Measurements from ENCODE around the gene POT1.

Gene POT1

DNA sequence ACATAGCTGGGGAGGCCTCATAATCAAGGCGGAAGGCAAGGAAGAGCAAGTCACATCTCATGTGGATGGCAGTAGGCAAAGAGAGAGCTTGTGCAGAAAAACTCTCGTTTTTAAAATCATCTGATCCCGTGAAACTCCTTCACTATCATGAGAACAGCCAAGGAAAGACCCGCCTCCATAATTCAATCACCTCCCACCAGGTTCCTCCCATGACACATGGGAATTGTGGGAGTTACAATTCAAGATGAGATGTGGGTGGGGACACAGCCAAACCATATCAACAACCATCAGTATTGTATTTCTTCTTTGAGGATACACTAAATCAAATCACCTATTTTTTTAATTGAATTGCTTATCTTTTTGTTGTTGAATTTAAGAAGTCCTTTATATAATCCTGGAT, 16.7 kb downstream of the POT1 start:
- Histone ChIP-seq H3K27me3 (ENCODE audit: control insufficient read depth, insufficient read depth, low read length) (no peaks in the 10 kb centered on the region), H3K4me1 (ENCODE audit: control insufficient read depth, insufficient read depth, low read length) (no peaks in the 10 kb centered on the region), H3K27ac (ENCODE audit: low read depth, low read length) (no peak overlapping the region), H3K9me3 (ENCODE audit: control insufficient read depth, insufficient read depth, low read depth, low read length) (no peaks in the 10 kb centered on the region), H3K4me3 (ENCODE audit: low read depth, low read length) (no peak overlapping the region), H3K9ac (ENCODE audit: low read length) (no peak overlapping the region), H3K36me3 (ENCODE audit: control insufficient read depth, insufficient read depth, low read length) (peaks cover 4% of the 10 kb centered on the region)

GRCh38 chr7:124909808-124910207, 19.8 kb downstream of the POT1 start:
- H3K27me3 ChIP-seq (ENCODE audit: control insufficient read depth, insufficient read depth, low read length) = no peaks in the 10 kb centered on the region
- H3K9me3 ChIP-seq (ENCODE audit: control insufficient read depth, insufficient read depth, low read depth, low read length) = no peaks in the 10 kb centered on the region
- H3K9ac ChIP-seq (ENCODE audit: low read length) = no peak overlapping the region
- no peak overlapping the region for H3K27ac ChIP-seq (ENCODE audit: low read depth, low read length)
- H3K4me1 ChIP-seq (ENCODE audit: control insufficient read depth, insufficient read depth, low read length) = no peaks in the 10 kb centered on the region
- H3K36me3 ChIP-seq (ENCODE audit: control insufficient read depth, insufficient read depth, low read length) = 0 out of 2 replicates have a peak, but pooled peaks cover under 1% of the 10 kb centered on the region
- no peak overlapping the region for H3K4me3 ChIP-seq (ENCODE audit: low read depth, low read length)

DNA sequence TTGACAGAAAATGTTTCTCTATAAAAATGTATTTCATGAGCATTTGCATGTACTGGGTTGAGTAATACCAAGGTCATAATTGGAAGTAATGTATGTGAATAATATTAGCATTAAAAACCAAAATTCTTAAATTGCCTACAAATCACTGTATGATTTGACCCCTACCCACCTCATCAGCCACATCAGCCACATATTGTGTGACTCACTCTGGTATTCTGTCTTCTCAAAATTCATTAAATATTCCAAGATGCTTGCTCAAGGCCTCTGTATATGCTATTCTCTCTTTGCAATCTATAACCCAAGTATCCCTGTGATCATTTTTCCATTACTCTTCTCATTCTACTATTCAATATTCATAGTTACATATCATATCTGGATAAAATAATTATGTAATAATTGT, 21.4 kb downstream of the POT1 start:
- Histone ChIP-seq H3K27ac (ENCODE audit: low read depth, low read length) (no peak overlapping the region), H3K4me1 (ENCODE audit: control insufficient read depth, insufficient read depth, low read length) (no peaks in the 10 kb centered on the region)

DNA sequence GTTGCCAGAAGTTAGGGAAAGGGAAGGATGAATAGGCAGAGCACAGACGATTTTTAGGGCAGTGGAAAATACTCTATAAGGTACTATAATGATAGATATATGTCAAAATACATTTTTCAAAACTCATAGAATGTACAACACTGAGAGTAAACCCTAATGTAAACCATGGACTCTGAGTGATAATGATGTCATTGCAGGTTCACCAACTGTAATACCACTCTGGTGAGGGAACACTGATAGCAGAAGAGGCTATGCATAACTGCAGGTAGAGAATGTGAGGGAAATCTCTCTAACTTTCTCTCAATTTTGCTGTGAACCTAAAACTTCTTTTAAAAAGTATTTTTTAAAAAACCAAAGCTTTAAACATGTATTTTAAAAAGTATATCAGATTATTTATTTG, 22.1 kb downstream of the POT1 start:
- no peak overlapping the region for H3K9ac ChIP-seq (ENCODE audit: low read length)
- no peak overlapping the region for H3K27ac ChIP-seq (ENCODE audit: low read depth, low read length)
- H3K36me3 ChIP-seq (ENCODE audit: control insufficient read depth, insufficient read depth, low read length) = no peaks in the 10 kb centered on the region
- no peak overlapping the region for H3K4me3 ChIP-seq (ENCODE audit: low read depth, low read length)
- H3K9me3 ChIP-seq (ENCODE audit: control insufficient read depth, insufficient read depth, low read depth, low read length) = no peaks in the 10 kb centered on the region
- H3K27me3 ChIP-seq (ENCODE audit: control insufficient read depth, insufficient read depth, low read length) = no peaks in the 10 kb centered on the region
- no peaks in the 10 kb centered on the region for H3K4me1 ChIP-seq (ENCODE audit: control insufficient read depth, insufficient read depth, low read length)

More for the DNA sequence above, 21.4 kb downstream of the POT1 start:
- H3K27me3 ChIP-seq (ENCODE audit: control insufficient read depth, insufficient read depth, low read length) = no peaks in the 10 kb centered on the region
- no peaks in the 10 kb centered on the region for H3K36me3 ChIP-seq (ENCODE audit: control insufficient read depth, insufficient read depth, low read length)
- H3K9me3 ChIP-seq (ENCODE audit: control insufficient read depth, insufficient read depth, low read depth, low read length) = no peaks in the 10 kb centered on the region
- no peak overlapping the region for H3K9ac ChIP-seq (ENCODE audit: low read length)
- H3K4me3 ChIP-seq (ENCODE audit: low read depth, low read length) = no peak overlapping the region

- H3K27me3 ChIP-seq (ENCODE audit: control insufficient read depth, insufficient read depth, low read length) = no peaks in the 10 kb centered on the region
- H3K9me3 ChIP-seq (ENCODE audit: control insufficient read depth, insufficient read depth, low read depth, low read length) = peaks cover 8% of the 10 kb centered on the region; the same call in 1 of the 2 replicates
- H3K4me1 ChIP-seq (ENCODE audit: control insufficient read depth, insufficient read depth, low read length) = no peaks in the 10 kb centered on the region
- H3K9ac ChIP-seq (ENCODE audit: low read length) = no peak overlapping the region
- 0 out of 2 replicates have a peak, but pooled peaks cover 6% of the 10 kb centered on the region for H3K36me3 ChIP-seq (ENCODE audit: control insufficient read depth, insufficient read depth, low read length)
- H3K27ac ChIP-seq (ENCODE audit: low read depth, low read length) = no peak overlapping the region
- H3K4me3 ChIP-seq (ENCODE audit: low read depth, low read length) = no peak overlapping the region
Measured at GRCh38 chr7:124898531-124898930, 31.1 kb downstream of the POT1 start.

DNA sequence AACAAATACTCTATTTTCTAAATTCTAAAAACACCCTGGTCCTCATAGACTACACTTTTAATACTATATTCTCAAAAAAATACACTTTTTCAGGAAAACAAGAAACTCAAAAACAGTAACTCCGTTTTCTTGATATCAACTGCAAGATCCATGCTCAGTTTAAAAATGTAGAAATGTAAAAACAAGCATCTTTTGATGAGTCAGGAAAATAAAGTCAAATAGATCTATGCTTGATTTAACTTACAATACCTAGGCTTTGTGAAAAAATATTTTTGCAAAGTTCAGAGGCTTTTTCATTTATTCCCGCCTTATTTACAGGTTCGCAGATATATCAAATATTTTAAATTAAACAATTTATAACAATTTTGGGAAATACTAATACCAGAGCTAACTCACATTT, 33.6 kb downstream of the POT1 start:
- Histone ChIP-seq H3K9ac (ENCODE audit: low read length) (no peak overlapping the region), H3K9me3 (ENCODE audit: control insufficient read depth, insufficient read depth, low read depth, low read length) (peaks cover 7% of the 10 kb centered on the region; the same call in 1 of the 2 replicates)

GRCh38 chr7:124893140-124893827, 36.3 kb downstream of the POT1 start:
- H3K4me3 ChIP-seq (ENCODE audit: low read depth, low read length) = no peak overlapping the region
- H3K4me1 ChIP-seq (ENCODE audit: control insufficient read depth, insufficient read depth, low read length) = no peaks in the 10 kb centered on the region
- H3K27ac ChIP-seq (ENCODE audit: low read depth, low read length) = no peak overlapping the region
- peaks cover 15% of the 10 kb centered on the region for H3K36me3 ChIP-seq (ENCODE audit: control insufficient read depth, insufficient read depth, low read length)
- H3K9me3 ChIP-seq (ENCODE audit: control insufficient read depth, insufficient read depth, low read depth, low read length) = no peaks in the 10 kb centered on the region
- H3K27me3 ChIP-seq (ENCODE audit: control insufficient read depth, insufficient read depth, low read length) = no peaks in the 10 kb centered on the region
- no peak overlapping the region for H3K9ac ChIP-seq (ENCODE audit: low read length)

More for the DNA sequence above, 33.6 kb downstream of the POT1 start:
- no peak overlapping the region for H3K27ac ChIP-seq (ENCODE audit: low read depth, low read length)
- peaks cover 14% of the 10 kb centered on the region; the same call in 1 of the 2 replicates for H3K36me3 ChIP-seq (ENCODE audit: control insufficient read depth, insufficient read depth, low read length)
- no peaks in the 10 kb centered on the region for H3K4me1 ChIP-seq (ENCODE audit: control insufficient read depth, insufficient read depth, low read length)
- H3K27me3 ChIP-seq (ENCODE audit: control insufficient read depth, insufficient read depth, low read length) = no peaks in the 10 kb centered on the region
- H3K4me3 ChIP-seq (ENCODE audit: low read depth, low read length) = no peak overlapping the region

GRCh38 chr7:124887247-124887646, 42.4 kb downstream of the POT1 start:
- Histone ChIP-seq H3K4me1 (ENCODE audit: control insufficient read depth, insufficient read depth, low read length) (no peaks in the 10 kb centered on the region), H3K9ac (ENCODE audit: low read length) (no peak overlapping the region), H3K27ac (ENCODE audit: low read depth, low read length) (no peak overlapping the region), H3K36me3 (ENCODE audit: control insufficient read depth, insufficient read depth, low read length) (peaks cover 15% of the 10 kb centered on the region), H3K27me3 (ENCODE audit: control insufficient read depth, insufficient read depth, low read length) (no peaks in the 10 kb centered on the region), H3K9me3 (ENCODE audit: control insufficient read depth, insufficient read depth, low read depth, low read length) (no peaks in the 10 kb centered on the region), H3K4me3 (ENCODE audit: low read depth, low read length) (no peak overlapping the region)

- Histone ChIP-seq H3K9me3 (ENCODE audit: control insufficient read depth, insufficient read depth, low read depth, low read length) (no peaks in the 10 kb centered on the region), H3K4me3 (ENCODE audit: low read depth, low read length) (no peak overlapping the region), H3K9ac (ENCODE audit: low read length) (no peak overlapping the region), H3K36me3 (ENCODE audit: control insufficient read depth, insufficient read depth, low read length) (no peaks in the 10 kb centered on the region), H3K27me3 (ENCODE audit: control insufficient read depth, insufficient read depth, low read length) (no peaks in the 10 kb centered on the region), H3K4me1 (ENCODE audit: control insufficient read depth, insufficient read depth, low read length) (no peaks in the 10 kb centered on the region), H3K27ac (ENCODE audit: low read depth, low read length) (no peak overlapping the region)
Measured at GRCh38 chr7:124881981-124882380, 47.6 kb downstream of the POT1 start.

DNA sequence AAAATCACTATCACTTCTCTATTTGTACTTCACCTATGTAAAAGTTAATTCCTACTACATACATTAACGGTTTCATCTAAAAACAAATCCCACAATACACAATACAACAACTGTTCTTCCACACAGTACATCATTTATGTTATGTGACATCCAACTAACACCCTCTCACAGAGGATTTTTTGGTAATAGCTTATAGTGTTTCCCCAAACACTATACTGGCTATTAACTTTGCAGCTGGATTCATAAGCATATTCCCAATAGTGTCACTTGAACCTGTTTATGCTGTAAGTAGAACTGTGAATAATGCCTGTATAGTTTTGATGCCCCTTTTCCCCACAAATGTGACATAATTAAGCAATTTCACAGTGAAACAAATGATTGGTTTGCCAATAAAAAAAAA, 49.9 kb downstream of the POT1 start:
- Histone ChIP-seq H3K27ac (ENCODE audit: low read depth, low read length) (no peak overlapping the region), H3K9ac (ENCODE audit: low read length) (no peak overlapping the region), H3K36me3 (ENCODE audit: control insufficient read depth, insufficient read depth, low read length) (no peaks in the 10 kb centered on the region), H3K4me3 (ENCODE audit: low read depth, low read length) (no peak overlapping the region), H3K4me1 (ENCODE audit: control insufficient read depth, insufficient read depth, low read length) (no peaks in the 10 kb centered on the region), H3K9me3 (ENCODE audit: control insufficient read depth, insufficient read depth, low read depth, low read length) (no peaks in the 10 kb centered on the region), H3K27me3 (ENCODE audit: control insufficient read depth, insufficient read depth, low read length) (no peaks in the 10 kb centered on the region)

GRCh38 chr7:124879103-124879502, 50.5 kb downstream of the POT1 start:
- no peaks in the 10 kb centered on the region for H3K36me3 ChIP-seq (ENCODE audit: control insufficient read depth, insufficient read depth, low read length)

More at GRCh38 chr7:124879103-124879502, 50.5 kb downstream of the POT1 start:
- Histone ChIP-seq H3K4me3 (ENCODE audit: low read depth, low read length) (no peak overlapping the region), H3K27ac (ENCODE audit: low read depth, low read length) (no peak overlapping the region), H3K4me1 (ENCODE audit: control insufficient read depth, insufficient read depth, low read length) (no peaks in the 10 kb centered on the region), H3K27me3 (ENCODE audit: control insufficient read depth, insufficient read depth, low read length) (no peaks in the 10 kb centered on the region), H3K9me3 (ENCODE audit: control insufficient read depth, insufficient read depth, low read depth, low read length) (no peaks in the 10 kb centered on the region), H3K9ac (ENCODE audit: low read length) (no peak overlapping the region)

All from HUES6 (cell line).